NCI-H146 treated with DMSO at 0.1 percent for 48 hours (cell line): ENCODE measurements around the gene ATP2C2.

Source experiments
- DNase-seq: peaks from one replicate; lab custom pipeline; 2025; ENCODE audit not compliant: unreplicated experiment; lab: John Stamatoyannopoulos, UW

The ATP2C2 gene

DNA sequence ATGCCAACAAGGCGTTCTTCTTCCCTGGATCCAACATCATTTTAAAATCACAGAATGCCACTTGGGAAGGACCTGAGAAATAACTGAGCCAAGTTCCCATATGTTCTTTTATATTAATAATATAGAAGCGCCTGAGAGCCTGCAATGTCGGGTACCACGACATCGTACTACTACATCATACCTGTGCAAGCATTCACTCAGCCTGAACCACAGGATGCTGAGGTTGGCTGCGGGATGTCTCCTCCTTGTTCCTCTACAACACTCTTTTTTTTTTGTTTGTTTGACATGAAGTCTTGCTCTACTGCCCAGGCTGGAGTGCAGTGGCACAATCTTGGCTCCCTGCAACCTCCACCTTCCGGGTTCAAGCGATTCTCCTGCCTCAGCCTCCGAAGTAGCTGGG lies 2.1 kb upstream of the ATP2C2 start:
- no peak for DNase-seq

DNA sequence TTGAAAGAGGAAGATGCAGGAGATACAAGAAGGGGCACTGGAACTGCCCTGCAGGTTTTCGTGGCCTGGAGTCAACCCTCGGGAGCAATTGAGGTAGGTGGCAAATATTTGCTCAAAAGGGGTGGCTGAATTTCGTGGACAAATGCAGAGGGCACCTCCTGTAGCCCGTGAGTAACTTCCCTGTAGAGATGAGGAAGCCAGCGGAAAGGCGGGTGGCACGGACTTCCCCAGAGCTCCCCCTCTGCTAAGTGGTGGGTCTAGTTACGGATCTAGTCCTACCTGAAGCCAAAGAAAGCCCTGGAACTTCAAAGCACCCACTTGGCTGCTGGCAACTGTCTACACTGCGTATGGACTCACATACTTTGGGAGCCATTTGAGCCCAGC lies 1.0 kb upstream of the ATP2C2 start:
- no peak for DNase-seq

DNA sequence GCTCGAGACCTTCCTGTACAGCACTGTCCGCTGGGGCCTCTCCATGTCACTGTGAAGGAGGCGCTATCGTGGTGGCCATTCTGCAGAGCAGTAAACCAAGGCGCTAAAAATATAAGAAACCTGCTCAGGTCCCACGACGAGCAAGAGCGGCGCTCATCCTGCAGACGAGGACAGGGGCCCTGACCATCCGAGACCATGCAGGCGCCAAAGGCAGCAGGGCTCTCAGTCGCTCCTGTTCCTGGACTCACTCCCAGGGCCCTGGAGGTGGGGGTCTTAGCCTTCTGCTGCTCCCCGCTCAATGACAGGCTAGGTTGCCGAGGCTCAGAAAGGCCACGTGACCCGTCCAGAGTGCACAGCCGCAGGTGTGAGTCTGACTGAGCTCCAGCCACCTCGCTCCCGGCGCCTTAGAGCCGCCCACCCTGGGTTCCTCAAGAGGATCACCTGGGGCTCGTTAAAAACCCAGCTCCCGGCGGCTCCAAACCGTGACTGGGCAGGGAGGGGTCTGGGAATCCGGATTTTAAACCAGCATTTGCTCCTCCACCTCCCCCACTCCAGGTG lies 509 bp upstream of the ATP2C2 start:
- no peak for DNase-seq

DNA sequence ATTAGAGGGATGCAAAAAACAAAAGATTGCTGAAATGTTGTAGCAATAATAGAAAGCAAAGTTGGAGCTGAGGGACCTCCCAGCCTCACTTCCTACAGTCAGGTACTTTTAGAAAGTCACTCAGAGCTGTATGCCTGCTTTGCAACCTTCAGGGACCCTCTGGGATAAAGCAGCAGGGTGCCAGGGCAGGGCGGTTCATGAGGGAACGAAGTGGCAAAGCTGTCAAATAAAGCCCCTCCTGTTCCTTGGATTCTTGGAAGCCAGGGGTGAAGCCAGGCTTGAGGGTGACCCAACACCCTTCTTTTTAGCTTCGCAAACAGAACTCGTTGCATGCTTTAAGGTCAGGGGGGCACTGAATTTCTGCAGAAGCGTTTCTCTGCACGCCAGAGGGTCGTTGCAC lies 767 bp downstream of the ATP2C2 start:
- DNase-seq = no peak

DNA sequence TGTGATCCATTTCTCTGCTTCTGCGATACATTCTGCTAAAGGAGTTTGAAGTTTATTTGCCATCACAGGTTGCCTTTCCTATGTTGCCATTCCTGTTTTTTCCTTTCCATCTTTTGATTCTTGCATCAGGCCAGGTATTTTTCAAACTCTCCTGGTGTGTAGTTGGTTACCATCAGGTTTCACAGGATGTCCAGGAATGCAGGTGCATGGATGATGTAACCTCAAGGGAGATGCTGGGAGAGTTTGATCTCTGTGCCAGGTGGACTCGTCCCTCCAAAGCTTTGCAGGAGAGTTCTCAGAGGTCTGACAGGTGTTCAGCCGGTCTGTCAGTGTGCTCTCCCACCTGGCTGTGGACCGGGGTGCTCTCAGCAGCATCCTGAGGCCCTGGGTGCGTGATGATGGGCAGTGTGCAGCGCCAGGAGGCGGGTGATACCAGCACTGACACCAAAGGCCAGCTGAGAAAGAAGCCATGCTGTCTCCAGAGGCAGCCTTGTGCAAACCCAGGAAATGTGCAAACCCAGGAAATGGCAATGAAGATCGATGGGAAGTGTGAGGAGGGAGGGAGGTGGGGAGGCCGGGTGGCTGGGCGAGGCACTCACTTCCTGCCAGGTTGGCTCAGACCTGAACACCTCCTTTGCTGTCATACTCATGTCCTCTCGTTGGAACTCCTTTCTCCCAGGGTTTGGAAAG lies 1.7 kb downstream of the ATP2C2 start:
- peak; percentile 29 for DNase-seq

DNA sequence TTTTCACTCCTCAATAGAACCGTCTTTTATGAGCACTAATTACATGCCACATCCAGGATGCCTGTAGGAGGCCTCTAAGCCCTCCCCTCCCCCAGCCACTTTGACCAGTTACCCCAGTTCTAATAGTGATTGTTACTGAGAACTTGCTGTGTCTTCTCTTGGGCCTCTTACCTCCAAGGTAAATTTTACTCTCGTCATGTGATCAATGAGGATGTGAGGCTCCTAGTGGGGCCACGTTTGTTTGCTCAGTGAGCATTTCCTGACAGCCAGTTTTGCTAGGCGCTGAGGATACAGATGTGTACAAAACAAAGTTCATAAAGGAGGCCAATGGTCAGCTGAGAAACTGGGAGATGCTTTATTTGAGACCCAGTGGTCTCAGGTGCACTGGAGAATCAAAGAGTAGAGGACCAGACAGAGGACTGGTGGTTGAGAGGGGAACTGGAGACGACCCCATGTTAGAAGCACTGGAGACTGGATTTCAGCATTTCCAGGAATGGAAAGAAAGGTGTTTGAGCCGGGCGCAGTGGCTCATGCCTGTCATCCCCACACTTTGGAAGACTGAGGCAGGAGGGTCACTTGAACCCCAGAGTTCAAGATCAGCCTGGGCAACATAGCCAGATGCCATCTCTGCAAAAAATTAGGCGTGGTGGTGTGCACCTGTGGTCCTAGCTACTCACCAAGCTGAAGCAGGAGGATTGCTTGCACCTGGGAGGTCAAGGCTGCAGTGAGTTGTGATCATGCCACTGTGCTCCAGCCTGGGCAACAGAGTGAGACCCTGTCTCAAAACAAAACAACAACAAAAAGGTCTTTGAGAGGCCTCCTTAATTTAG lies 2.6 kb downstream of the ATP2C2 start:
- DNase-seq = no peak

DNA sequence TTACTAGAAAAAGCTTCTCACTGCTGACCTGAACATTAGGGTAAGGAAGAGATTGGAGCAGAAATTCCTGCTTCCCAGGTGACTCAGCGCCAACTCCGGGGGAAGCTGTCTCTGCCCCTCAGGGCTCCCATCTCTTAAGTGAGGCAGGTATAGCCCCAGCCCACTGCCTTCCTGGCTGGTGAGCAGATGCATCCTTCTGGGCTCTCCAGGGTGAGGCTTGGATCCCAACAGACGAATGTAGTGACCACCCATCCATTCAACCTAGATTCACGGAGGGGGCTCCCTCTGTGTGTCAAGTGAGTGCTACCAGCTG lies 3.2 kb downstream of the ATP2C2 start:
- DNase-seq = no peak

DNA sequence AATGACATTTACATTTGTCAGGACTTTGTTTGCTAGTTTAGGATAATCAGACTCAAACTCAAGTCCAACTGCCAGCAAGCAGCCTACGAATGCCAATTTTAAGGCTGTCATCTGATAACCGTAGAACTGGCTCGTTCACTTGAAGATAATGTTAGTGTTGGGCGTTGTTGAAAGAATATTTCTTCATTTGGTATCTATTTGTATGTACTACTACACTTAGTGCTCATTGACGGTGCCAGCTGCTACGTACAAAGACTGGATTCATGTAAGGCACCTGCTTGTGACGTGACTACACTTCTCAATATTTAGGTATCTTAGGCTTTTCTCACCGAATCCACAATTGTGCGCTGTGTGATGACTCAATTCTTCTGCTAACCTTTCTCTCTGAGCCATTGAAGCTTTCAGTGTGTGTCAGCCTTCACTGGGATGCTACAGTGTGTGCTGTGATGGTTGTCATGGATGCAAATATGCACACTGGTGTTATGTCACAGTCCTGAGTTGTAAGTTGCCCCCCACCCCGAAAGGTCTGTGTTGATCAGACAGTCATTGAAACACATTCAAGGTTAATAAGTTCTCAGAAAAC lies 5.7 kb downstream of the ATP2C2 start:
- DNase-seq = no peak

DNA sequence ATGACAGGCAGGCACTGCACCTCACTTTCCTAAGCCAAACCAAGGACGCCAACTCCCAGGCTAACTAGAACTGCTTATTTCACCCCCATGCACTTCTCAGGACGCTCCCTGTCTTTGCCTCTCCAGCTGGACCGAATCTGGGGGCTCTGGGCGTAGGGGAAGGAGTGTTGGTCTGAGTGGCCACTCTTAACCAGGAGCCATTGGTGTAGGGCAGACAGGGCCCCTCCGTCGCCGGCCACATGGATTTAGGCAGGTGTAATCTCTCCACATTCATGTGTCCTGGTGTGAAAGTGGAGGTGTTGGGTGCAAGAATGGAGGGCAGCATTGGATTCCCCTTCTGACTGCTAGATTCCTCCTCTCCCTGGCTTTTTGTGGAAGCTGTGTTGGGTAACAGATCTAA lies 9.8 kb downstream of the ATP2C2 start:
- no peak for DNase-seq

DNA sequence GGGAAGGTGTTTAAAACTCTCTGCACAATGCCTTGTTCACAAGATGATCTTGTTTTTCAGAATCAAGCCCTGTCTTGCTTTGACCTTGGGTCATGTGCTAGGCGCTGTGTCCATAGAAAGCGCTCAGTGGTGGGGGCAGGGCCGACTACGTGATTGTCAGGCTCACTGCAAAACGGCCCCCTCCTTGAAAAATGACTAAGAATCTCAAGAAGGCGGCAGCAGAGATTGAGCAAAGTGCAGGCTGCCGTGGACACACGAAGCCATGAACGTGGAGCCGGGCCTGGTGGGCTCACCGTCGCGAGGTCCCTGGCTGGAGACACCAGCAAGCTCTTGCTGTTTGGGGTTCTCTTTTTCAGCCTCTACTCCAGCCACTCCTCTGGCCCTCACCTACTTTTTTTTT lies 10.2 kb downstream of the ATP2C2 start:
- no peak for DNase-seq

DNA sequence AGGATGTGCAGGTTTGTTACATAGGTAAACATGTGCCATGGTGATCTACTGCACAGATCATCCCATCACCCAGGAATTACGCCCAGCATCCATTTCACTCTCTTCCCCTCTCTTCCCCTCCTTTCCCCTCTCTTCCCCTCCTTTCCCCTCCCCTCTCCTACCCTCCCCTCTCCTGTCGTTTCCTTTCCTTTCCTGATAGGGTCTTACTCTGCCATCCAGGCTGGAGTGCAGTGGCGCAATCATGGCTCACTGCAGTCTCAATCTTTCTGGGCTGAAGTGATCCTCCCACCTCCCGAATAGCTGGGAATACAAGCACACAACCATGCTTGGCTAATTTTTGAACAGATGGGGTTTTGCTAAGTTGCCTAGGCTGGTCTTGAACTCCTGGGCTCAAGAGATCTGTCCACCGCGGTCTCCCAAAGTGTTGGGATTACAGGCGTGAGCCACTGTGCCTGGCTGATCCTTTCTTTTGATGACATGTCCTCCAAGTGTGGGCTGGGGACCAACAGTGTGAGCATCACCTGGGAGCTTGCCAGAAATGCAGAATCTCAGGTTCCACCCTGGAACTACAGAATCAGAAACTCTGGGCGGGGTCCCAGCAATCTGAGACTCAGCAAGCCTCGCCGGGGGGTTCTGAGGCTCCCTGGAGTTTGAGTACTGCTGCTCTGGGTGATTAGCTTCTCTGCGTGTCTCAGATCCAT lies 10.8 kb downstream of the ATP2C2 start:
- no peak for DNase-seq

DNA sequence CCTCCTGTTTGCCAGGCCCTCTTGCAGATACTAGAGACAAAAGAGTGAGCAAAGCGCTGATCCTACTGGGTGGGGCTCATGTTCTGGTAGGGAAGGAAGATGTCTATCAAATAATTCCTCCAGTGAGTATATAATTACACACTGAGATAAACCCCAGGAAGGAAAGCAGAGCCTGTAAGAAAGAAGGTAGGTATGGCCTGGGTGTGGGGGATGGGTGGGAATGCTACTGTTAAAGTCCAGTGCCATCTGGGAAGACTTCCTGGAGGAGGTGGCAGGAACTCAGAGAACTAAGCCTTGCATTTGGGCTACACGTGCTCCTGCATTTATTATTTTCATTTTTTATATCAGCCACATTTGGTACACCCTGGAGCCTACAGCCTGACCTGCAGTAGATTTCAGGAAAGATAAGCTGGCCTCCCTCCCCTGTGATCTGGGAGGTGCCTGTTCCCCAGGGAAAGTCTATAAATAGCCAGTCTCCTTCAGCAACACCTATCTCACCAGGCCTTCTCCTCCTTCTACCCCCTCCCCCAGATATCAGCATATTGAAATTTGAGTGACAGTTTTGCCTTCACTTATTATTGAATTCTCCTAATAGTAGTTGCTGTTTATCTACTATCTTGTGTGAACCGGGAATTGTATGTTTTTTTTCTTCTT lies 11.5 kb downstream of the ATP2C2 start:
- peak; percentile 8 for DNase-seq

DNA sequence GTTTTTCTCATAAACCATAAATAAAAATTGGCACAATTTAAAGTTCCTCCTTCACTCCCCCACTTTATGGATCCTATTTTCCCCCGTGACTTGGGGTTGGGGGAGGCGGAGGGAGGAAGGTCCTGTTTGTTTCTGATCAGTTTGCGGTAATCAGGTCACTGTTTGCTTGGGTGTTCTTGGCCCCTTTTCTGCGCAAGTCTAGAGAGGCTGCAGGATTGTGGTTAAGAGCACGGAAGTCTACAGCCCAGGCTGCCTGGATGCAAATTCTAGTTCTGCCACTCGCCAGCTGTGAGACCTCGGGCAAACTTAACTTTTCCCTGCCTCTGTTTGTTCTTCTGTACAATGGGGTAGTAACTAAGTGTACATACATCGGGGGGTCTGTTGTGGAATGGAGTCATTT lies 12.1 kb downstream of the ATP2C2 start:
- DNase-seq = no peak

DNA sequence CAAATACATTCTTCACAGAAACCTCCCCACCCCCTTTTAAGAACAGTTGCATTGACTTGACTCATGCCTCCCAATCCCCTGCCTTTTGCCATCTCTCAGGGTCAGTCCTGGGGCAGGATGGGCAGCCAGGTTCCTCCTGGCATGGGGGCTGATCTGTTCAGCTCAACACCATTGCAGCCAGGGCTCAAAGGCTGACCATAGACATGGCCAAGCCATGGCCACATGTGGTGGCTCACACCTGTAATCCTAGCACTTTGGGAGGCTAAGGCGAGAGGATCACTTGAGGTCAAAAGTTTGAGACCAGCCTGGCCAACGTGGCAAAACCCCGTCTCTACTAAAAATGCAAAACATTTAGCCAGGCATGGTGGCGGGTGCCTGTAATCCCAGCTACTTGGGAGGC lies 14.1 kb downstream of the ATP2C2 start:
- no peak for DNase-seq

DNA sequence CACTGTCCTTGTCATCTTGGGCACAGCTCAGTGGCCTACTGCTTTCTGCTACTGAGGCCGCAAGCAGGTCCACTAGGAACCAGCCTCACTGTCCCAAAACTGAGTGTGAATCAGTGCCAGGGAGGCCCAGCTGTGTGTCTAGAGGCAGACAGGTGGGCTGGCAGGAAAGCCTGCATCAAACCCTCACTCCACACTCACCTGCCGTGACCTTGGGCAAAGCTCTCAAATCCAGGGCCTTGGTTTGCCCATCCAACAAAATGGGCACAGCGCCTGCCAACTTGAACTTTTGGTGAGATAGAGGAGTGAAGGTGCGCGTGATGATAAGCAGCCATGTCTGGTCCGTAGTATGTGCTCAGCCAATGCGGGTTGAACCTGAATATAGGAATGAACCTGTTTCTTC lies 14.8 kb downstream of the ATP2C2 start:
- no peak for DNase-seq

DNA sequence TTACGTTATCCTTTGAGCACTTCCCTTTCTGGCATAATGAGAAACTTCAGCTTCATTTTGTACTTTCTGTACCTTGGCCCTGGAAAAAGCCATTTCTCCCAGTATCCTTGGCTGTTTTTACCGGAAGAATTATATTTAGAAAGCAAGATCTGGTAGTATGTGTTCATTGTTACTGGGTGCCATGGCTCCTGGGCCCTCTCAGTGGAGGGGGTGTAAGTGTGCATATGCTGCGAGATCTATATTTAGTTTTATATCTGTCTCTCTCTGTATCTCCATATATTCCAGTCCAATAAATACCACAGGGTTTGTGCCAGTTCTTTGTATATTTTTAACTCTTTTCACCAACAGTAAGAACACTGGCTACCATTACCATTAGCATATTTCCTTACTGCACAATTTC lies 17.7 kb downstream of the ATP2C2 start:
- no peak for DNase-seq

DNA sequence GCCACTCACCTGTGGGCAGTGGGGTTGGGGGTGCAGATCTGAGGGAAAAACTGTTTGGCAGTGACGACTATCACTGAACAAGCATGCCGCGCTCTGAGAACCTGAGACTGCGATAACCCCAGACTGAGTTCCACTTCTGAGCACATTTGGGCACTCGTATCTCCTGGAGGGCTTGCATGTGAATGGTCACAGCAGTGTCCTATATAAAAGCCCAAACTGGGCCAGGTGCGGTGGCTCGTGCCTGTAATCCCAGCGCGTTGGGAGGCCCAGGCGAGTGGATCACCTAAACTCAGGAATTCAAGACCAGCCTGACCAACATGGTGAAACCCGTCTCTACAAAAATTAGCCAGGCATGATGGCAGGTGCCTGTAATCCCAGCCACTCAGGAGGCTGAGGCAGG lies 18.7 kb downstream of the ATP2C2 start:
- DNase-seq = no peak

DNA sequence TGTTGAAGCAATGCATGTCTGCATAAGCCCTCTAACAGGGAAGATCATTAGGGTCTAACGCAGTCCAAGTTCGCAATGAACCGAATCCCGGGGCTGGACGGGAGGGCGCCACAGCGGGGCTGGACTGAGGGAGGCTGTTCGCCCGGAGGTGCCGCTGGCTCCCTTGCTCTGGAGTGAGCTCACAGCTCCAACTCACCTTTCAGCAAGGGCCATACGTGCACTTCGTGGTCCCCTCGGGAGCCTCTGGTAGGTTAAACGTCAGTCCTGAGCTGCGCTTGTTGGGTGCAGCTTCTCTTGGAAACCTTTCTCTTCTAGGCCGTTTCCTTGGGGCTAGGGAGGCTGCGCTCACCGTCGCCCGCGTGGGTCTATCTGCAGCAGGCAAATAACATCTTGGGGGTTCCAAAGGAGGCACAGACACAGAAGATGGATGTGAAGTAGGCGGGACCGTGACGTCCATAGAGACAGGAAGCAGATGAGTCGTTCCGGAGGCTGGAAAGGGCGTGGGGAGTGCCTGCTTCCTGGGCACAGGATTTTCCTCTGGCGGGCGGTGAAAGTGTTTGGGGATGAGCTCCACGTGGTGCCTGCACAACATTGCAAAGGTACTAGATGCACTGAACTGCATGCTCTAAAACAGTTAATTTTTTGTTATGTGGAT lies 21.9 kb downstream of the ATP2C2 start:
- DNase-seq = no peak

DNA sequence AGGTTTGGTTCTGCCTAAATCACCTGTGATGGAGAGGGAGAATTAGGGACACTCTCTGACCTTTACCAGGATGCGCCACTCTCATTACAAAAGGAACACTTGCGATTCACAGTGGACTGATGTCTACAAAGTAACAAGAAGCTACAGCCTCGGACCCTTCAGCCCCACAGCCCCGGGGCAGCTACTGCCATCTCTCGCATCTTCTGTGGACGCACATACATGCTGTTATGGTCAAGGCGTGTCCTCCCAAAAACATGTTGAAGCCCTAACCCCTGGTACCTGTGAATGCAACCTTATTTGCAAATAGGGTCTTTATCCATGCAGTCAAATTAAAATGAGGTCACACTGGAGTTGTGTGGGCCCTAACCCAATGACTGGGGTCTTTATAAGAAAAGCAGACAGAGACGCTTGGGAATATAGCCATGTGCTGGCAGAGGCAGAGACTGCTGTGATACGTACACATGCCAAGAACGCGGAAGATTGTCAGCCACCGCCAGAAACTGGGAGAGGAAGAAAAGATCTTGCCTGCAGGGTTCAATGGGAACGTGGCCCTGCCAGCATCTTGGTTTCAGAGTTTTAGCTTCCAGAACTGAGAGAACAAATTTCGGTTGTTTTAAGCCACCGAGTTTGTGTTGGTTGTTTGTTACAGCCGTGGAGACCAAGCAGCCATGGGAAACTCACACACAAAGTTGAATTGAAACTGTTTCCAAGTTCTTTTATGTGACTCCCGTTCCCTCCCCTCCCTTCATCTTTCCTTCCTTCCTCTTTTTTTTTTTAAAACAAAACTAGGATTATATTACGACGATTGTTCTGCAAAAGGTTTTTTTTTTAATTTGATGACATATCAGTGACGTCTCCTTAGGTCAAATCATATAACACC lies 23.1 kb downstream of the ATP2C2 start:
- no peak for DNase-seq

DNA sequence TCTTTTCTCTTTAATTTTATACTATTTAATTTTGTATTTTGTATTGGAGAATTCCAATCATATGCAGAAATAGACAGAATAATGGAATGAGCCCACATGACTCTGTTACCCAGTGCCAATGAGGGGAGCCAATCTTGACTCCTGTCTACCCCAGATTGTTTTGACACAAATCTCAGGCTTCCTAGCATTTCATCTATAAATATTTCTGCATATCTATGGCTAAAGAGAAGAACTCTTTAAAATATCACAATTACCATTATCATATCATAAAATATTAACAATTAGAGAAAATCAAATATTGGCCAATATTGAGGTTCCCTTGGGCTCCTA lies 23.7 kb downstream of the ATP2C2 start:
- no peak for DNase-seq
